ENCODE results near the gene CALHM6. TPM values are rescaled to one million over a fixed set of nuclear protein-coding genes. Genes with fewer than 3 reads are reported as not detected.

The CALHM6 gene
- total RNA-seq, 1 experiment from 2014 or later = not detected

DNA sequence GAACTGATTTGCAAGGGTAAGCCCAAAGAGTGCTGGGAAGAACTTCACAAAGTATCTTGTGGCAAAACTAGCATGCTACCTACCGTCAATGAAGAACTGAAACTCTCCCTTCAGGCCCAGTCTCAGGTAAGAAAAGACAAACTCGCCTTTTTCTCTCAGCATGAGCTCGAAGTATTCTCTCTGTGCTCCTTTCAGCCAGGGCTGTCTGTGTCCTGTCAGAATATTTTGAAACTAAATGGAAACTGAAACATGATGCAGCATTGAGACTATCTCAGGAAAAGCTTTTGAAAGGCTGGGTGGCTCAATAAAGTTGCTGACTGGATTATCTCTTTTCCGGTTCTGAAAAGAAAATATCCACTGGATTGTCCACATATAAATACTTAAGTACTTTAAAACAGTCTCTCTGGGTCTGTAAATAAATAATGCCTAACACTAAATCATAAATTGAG, 51.0 kb downstream of the CALHM6 start:
- H3K27me3 Mint-ChIP-seq (ENCODE audit: insufficient read depth, unreplicated experiment) = no peaks in the 10 kb centered on the region
- intact Hi-C loops (cut with micrococcal nuclease) = loop anchor here (5.0 kb wide), 1 partner anchor 225 kb away; no protein-coding TSS in a partner anchor
- ChIA-PET CTCF (interaction anchor here (0.5 to 3.4 kb wide), 27 partner anchors 10 to 1445 kb away, joined by 3 to 14 read pairs (median 4); partner anchors contain the start of gene CALHM4), POLR2A (interaction anchor here (0.5 to 2.2 kb wide), 8 partner anchors 10 to 374 kb away, joined by 3 to 6 read pairs (median 4); partner anchors contain the start of genes RWDD1 and TSPYL4)
- H3K27ac Mint-ChIP-seq (ENCODE audit: low read depth, unreplicated experiment) = no peak overlapping the region
- DNase-seq (ENCODE audit: unreplicated experiment) = no peak
- TF ChIP-seq, protein P1, sequence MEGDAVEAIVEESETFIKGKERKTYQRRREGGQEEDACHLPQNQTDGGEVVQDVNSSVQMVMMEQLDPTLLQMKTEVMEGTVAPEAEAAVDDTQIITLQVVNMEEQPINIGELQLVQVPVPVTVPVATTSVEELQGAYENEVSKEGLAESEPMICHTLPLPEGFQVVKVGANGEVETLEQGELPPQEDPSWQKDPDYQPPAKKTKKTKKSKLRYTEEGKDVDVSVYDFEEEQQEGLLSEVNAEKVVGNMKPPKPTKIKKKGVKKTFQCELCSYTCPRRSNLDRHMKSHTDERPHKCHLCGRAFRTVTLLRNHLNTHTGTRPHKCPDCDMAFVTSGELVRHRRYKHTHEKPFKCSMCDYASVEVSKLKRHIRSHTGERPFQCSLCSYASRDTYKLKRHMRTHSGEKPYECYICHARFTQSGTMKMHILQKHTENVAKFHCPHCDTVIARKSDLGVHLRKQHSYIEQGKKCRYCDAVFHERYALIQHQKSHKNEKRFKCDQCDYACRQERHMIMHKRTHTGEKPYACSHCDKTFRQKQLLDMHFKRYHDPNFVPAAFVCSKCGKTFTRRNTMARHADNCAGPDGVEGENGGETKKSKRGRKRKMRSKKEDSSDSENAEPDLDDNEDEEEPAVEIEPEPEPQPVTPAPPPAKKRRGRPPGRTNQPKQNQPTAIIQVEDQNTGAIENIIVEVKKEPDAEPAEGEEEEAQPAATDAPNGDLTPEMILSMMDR (IDR thresholded peaks at IDR 0.05; ENCODE audit: unreplicated experiment) = no peak
- H3K9me3 Mint-ChIP-seq (ENCODE audit: unreplicated experiment) = no peaks in the 10 kb centered on the region
- no peak overlapping the region for H3K4me3 Mint-ChIP-seq (ENCODE audit: unreplicated experiment)
- H3K36me3 Mint-ChIP-seq (ENCODE audit: insufficient read depth, unreplicated experiment) = no peaks in the 10 kb centered on the region
- H3K4me1 Mint-ChIP-seq (ENCODE audit: insufficient read depth, unreplicated experiment) = peaks cover 6% of the 10 kb centered on the region
- no TSS peak for BruUV-seq (replicated peaks)

DNA sequence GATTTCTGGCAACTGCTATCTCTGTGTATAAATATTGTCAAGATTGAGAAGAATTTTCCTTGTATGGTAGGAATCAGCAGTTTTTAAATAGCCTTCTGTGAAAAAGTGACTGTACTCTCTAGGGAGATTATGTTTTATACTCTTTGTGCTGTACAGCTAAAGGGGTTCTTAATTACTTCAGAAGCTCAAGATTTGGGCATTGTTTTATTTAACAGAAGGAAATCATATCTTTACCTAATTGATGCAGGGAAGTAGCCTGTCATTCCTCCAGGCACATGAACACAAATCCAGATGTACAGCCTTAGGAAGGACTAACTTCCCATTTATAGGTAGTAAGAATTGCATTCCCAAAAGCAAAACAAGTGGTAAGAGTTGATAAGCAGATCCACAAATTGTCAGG, 51.6 kb downstream of the CALHM6 start:
- no peaks in the 10 kb centered on the region for H3K27me3 Mint-ChIP-seq (ENCODE audit: insufficient read depth, unreplicated experiment)
- ChIA-PET POLR2A (interaction anchor here (0.5 to 2.3 kb wide), 5 partner anchors 10 to 375 kb away, joined by 3 to 14 read pairs (median 5); partner anchors contain the start of gene TSPYL1), CTCF (interaction anchor here (0.6 to 3.6 kb wide), 17 partner anchors 10 to 242 kb away, joined by 3 to 24 read pairs (median 4); partner anchors contain the start of gene CALHM4)
- no peak overlapping the region for H3K4me3 Mint-ChIP-seq (ENCODE audit: unreplicated experiment)
- H3K36me3 Mint-ChIP-seq (ENCODE audit: insufficient read depth, unreplicated experiment) = no peaks in the 10 kb centered on the region
- DNase-seq (ENCODE audit: unreplicated experiment) = no peak
- peaks cover 6% of the 10 kb centered on the region for H3K4me1 Mint-ChIP-seq (ENCODE audit: insufficient read depth, unreplicated experiment)
- TF ChIP-seq, protein P1 (IDR thresholded peaks at IDR 0.05; ENCODE audit: unreplicated experiment) = no peak
- no peak overlapping the region for H3K27ac Mint-ChIP-seq (ENCODE audit: low read depth, unreplicated experiment)
- no peaks in the 10 kb centered on the region for H3K9me3 Mint-ChIP-seq (ENCODE audit: unreplicated experiment)
- intact Hi-C loops (cut with micrococcal nuclease) = loop anchor here (5.0 kb wide), 1 partner anchor 225 kb away; no protein-coding TSS in a partner anchor
- BruUV-seq (replicated peaks) = no TSS peak

Other genes with a start within 250 kb of the CALHM6 start
- gene TSPYL4, start 207.3 kb upstream of the CALHM6 start, total RNA-seq (2022) = 9.1 and 9.8 TPM in 2 replicates
- 67.4 and 85.0 TPM in 2 replicates for gene TSPYL1, start 181.4 kb upstream of the CALHM6 start, total RNA-seq (2022)
- gene DSE, start 90.4 kb upstream of the CALHM6 start, total RNA-seq (2022) = 66.0 and 86.5 TPM in 2 replicates
- not detected in 2 replicates for gene CALHM5, start 50.3 kb downstream of the CALHM6 start, total RNA-seq (2022)
- not detected in 2 replicates for gene TRAPPC3L, start 84.3 kb downstream of the CALHM6 start, total RNA-seq (2022)
- gene CALHM4, start 92.4 kb downstream of the CALHM6 start, total RNA-seq (2022) = not detected in 2 replicates
- gene RWDD1, start 110.1 kb downstream of the CALHM6 start, total RNA-seq (2022) = 41.6 and 57.2 TPM in 2 replicates
- not detected in 2 replicates for gene RSPH4A, start 155.1 kb downstream of the CALHM6 start, total RNA-seq (2022)
- 18.4 and 21.2 TPM in 2 replicates for gene ZUP1, start 207.4 kb downstream of the CALHM6 start, total RNA-seq (2022)
- gene KPNA5, start 219.8 kb downstream of the CALHM6 start, total RNA-seq (2022) = 6.0 and 7.3 TPM in 2 replicates

All from MCF 10A (cell line).